HL-60/S4 treated with phorbol 12-myristate 13-acetate at 8.2 ng/mL for 4 days and 3 days (cell line): ENCODE data around the gene CEP76.

Experiments
- in situ Hi-C: fragments of 300-500 bp; cut with MboI; formaldehyde crosslinking; loops from 2 replicates; pipeline ENCODE4 v1.15.0; 2022; ENCODE audit warnings: low sequenced_read_pairs

Gene CEP76

GRCh38 chr18:12721495-12722275 lies 19.2 kb upstream of the CEP76 start:
- in situ Hi-C loops: loop anchor here (25.0 kb wide), 1 partner anchor 391 kb away; no protein-coding TSS in a partner anchor

- in situ Hi-C loops: loop anchor here (25.0 kb wide), 1 partner anchor 401 kb away; no protein-coding TSS in a partner anchor
These were observed 8.9 kb upstream of the CEP76 start for GRCh38 chr18:12711446-12711845.

DNA sequence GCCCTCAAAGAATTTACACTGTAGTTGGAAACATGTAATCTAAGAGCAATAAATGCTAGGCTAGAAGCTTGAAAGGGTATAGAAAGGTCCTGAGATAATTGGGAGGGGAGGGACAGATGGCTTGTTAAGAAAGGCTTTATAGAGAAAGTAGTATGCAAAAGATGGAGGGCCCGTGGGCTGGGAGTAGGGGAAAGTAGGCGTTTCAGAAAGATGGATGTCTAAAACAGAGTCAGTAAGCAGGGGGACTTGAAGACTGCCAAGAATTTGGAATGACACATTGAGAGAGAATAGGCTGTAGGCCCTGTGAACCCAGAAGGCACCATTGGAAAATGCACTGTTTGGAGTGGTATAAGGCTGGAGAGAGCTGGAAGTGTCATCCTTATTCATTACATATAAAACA lies 1.1 kb upstream of the CEP76 start:
- in situ Hi-C loops: loop anchor here (25.0 kb wide), 1 partner anchor 409 kb away; no protein-coding TSS in a partner anchor

- in situ Hi-C loops: loop anchor here (25.0 kb wide), 1 partner anchor 409 kb away; no protein-coding TSS in a partner anchor
These were observed 609 bp upstream of the CEP76 start for GRCh38 chr18:12703096-12703567.

- in situ Hi-C loops: loop anchor here (25.0 kb wide), 1 partner anchor 411 kb away; no protein-coding TSS in a partner anchor
These were observed 1.4 kb downstream of the CEP76 start for GRCh38 chr18:12701161-12701560.

DNA sequence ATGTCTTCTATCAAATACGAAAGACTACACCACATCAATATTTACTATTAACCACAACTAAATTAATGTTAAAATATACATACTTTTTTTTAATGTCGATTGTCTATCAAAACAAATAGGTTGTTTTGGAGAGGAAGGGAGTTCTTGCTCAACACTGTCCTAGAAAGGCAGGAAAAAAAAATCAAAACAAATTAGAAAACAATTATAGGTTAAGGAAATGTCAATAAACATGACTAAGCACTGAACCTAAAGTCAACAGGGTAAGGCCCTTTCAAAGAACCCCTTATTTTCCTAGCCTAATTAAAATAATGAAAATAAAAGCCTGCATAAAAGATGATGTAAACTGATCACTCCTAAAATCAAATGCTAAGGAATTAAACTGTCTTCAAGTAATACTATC lies 2.8 kb downstream of the CEP76 start:
- in situ Hi-C loops: loop anchor here (25.0 kb wide), 1 partner anchor 413 kb away; no protein-coding TSS in a partner anchor

- in situ Hi-C loops: no loop called here
These were observed 8.5 kb downstream of the CEP76 start for GRCh38 chr18:12694032-12694431.

DNA sequence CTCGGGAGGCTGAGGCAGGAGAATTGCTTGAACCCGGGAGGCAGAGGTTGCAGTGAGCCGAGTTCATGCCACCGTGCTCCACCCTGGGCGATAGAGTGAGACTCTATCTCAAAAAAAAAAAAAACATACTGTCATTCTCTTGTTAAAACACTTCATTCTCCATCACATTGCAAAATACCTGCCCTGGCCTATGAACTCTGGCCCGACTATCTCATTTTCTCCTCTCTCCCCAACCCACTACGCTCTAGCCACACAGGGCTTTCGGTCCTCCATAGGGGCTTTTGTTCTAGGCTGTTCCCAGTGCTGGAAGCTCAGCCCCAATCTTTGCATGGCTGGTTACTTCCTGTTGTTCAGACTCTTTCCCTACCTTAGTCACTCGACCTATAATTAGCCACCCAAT lies 10.3 kb downstream of the CEP76 start:
- in situ Hi-C loops: no loop called here

- in situ Hi-C loops: no loop called here
These were observed 13.2 kb downstream of the CEP76 start for GRCh38 chr18:12689256-12689850.

GRCh38 chr18:12686100-12686499 lies 16.4 kb downstream of the CEP76 start:
- in situ Hi-C loops: no loop called here

- in situ Hi-C loops: no loop called here
These were observed 23.2 kb downstream of the CEP76 start for GRCh38 chr18:12679183-12679786.

DNA sequence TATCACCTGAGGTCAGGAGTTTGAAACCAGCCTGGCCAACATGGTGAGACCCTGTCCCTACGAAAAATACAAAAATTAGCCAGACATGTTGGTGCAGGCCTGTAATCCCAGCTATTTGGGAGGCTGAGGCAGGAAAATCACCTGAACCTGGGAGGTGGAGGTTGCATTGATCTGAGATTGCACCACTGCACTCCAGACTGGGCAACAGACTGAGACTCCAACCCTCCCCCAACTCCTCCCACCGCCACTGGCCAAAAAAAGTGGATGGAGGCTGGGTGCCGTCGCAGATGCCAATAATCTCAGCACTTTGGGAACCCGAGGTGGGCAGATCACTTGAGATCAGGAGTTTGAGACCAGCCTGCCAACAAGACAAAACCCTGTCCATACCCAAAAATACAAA lies 34.5 kb downstream of the CEP76 start:
- in situ Hi-C loops: loop anchor here (10.0 kb wide), 1 partner anchor 273 kb away; no protein-coding TSS in a partner anchor

DNA sequence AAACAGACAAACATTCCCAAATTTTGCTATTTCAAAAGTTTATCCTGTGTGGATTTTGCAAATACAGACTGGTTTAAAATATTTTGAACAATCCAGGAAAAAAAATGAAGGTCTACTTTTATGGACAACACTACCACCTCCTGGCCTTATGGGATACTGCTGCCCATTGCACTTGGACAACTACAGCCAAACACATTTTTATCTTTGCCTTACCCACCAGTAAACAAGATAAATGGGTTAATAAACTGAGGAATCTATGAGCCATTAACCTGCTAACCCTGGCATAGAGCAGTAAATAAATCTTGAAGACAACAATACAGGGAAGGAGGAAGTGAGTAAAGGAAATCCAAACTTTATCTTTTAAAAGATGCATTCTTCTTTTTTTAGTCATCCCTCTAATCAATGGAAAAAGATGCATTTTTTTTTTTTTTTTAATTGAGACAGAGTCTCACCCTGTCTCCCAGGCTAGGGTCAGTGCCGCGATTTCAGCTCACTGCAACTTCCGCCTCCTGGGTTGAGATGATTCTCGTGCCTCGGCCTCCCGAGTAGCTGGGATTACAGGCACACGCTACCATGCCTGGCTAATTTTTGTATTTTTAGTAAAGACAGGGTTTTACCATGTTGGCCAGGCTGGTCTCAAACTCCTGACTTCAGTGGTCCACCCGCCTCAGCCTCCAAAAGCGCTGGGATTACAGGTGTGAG lies 42.5 kb downstream of the CEP76 start:
- in situ Hi-C loops: loop anchor here (10.0 kb wide), 1 partner anchor 265 kb away; no protein-coding TSS in a partner anchor

DNA sequence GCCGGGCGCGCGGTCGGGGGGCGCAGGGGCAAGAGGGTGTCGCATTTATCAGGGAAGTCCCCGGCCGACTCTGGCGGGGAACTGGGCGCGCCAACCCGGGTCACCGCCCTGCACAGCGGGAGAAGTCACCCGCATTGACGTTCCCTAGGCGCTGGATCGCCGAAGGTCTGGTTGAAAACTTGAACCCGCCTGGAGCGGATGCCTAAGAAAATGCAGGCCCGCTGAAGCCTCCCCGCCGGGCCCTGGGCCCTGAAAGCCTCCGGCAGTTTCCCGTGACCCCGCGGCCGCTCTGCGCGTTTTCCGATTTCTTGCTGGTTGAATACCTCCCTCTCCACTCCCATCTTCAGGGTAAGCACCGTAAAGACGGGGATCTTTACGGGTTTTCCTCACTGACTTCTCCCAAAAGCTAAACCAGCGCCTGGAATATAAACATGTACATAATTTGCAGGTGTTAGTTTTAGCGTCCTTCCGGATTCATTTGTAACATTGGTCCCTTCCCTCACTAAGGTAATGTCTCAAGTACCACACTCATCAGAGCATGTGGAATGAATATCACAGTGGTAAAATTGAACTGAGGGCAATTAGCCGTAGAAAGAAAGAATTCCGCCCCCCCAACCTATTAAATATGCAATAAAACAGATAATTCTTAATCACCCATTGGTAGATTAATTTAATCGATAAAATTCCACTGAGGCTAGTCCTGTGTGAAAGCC lies 43.9 kb downstream of the CEP76 start:
- in situ Hi-C loops: no loop called here

GRCh38 chr18:12657684-12658425 lies 44.7 kb downstream of the CEP76 start, which contains the start of gene SPIRE1:
TSS of gene SPIRE1 (minus strand) at chr18:12658107. CDS start at chr18:12657866, 241 bp downstream.
- in situ Hi-C loops: no loop called here

GRCh38 chr18:12656938-12657683 lies 45.4 kb downstream of the CEP76 start:
- in situ Hi-C loops: no loop called here

DNA sequence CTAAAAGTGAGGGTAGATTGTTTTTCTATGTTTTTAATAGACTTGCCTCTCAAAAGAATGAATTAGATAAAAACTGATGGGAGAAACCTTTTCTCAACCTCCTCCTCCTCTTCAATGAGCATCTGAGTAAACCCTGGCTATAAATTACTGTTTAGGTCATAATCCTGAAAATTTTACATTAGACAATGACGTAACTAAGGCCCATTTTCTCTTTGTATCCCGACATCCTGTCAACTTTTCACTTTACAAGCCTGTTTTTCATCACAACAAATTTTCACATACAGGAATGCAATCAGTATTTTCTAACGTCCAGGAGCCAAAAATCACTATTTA lies 46.0 kb downstream of the CEP76 start:
- in situ Hi-C loops: no loop called here

GRCh38 chr18:12654971-12655370 lies 47.6 kb downstream of the CEP76 start:
- in situ Hi-C loops: no loop called here
